ENCODE measurements around the gene DHRS7B. TPM values are rescaled to one million over a fixed set of nuclear protein-coding genes. Genes with fewer than 3 reads are reported as not detected.

DHRS7B gene
- polyA plus RNA-seq, 4 donors = 37.6 to 40.9 (median 39.6) TPM

GRCh38 chr17:21232033-21232749, 105.4 kb downstream of the DHRS7B start:
- no peak for DNase-seq (ENCODE audit: low read depth in 4 of 4, low spot score in 2 of 4)

GRCh38 chr17:21233581-21234347, 107.0 kb downstream of the DHRS7B start:
- DNase-seq (ENCODE audit: low read depth in 4 of 4, low spot score in 2 of 4) = no peak

- DNase-seq (ENCODE audit: low read depth in 4 of 4, low spot score in 2 of 4) = no peak
These were observed 109.2 kb downstream of the DHRS7B start for GRCh38 chr17:21235921-21236320.

GRCh38 chr17:21239680-21240368, 113.1 kb downstream of the DHRS7B start:
- no peak for DNase-seq (ENCODE audit: low read depth in 4 of 4, low spot score in 2 of 4)

- DNase-seq (ENCODE audit: low read depth in 4 of 4, low spot score in 2 of 4) = no peak
These were observed 113.7 kb downstream of the DHRS7B start for GRCh38 chr17:21240369-21241055.

Other genes with a start within 250 kb of the DHRS7B start
- 100 to 1,000 TPM; 200 to 245 (median 203) TPM for gene USP22, start 84.0 kb upstream of the DHRS7B start, polyA plus RNA-seq (ENCODE audit: insufficient read length in 4 of 4)
- 10 to 100 TPM; 21.4 to 27.9 (median 24.3) TPM for gene TMEM11, start 87.2 kb downstream of the DHRS7B start, polyA plus RNA-seq (ENCODE audit: insufficient read length in 4 of 4)
- gene NATD1, start 126.4 kb downstream of the DHRS7B start, polyA plus RNA-seq (ENCODE audit: insufficient read length in 4 of 4) = 10 to 100 TPM; 11.9 to 16.1 (median 13.7) TPM
- gene MAP2K3, start 157.7 kb downstream of the DHRS7B start, polyA plus RNA-seq (ENCODE audit: insufficient read length in 4 of 4) = 10 to 100 TPM; 21.1 to 25.3 (median 23.2) TPM
- 1 to 10 TPM; 5.3 to 8.9 (median 6.5) TPM for gene KCNJ12, start 249.4 kb downstream of the DHRS7B start, polyA plus RNA-seq (ENCODE audit: insufficient read length in 4 of 4)